A673 (cell line): ENCODE results near the gene OSGEP. TPM values are rescaled to one million over a fixed set of nuclear protein-coding genes. Genes with fewer than 3 reads are reported as not detected.

Source experiments
- Bru-seq: library from RNA; stranded (reverse); fragments of 400-500 nt; gene quantifications from one replicate; lab custom pipeline; 2021; lab: Mats Ljungman, UMichigan
- BruChase-seq, 2 experiments: library from RNA; stranded (reverse); fragments of 400-500 nt; gene quantifications; one replicate each; lab custom pipeline; 2021; lab: Mats Ljungman, UMichigan
- BruUV-seq: library from RNA; stranded (reverse); fragments of 400-500 nt; replicated peaks from 2 replicates; lab custom pipeline; 2021; lab: Mats Ljungman, UMichigan
- CTCF ChIA-PET: fragments of 300-600 bp; sonication (Branson Sonifier 250); formaldehyde crosslinking; loops from one replicate; lab custom pipeline; 2022; ENCODE audit warnings: antibody characterized with exemption; lab: Charles Lee
- POLR2A ChIA-PET: fragments of 300-600 bp; sonication (Branson Sonifier 250); formaldehyde crosslinking; loops from one replicate; lab custom pipeline; 2022; ENCODE audit warnings: antibody characterized with exemption; ENCODE audit not compliant: low non-redundant PET; lab: Charles Lee
- DNase-seq: peaks from one replicate; pipeline ENCODE4 v3.0.0-alpha.2; 2015; ENCODE audit warnings: low spot score
- H3K27ac ChIP-seq: fragments of 200-600 bp; sonication (generic); 2 replicates; pipeline ENCODE4 v1.5.1; 2016; ENCODE audit warnings: mixed run types, low read depth, mild to moderate bottlenecking, mixed read lengths, antibody characterized with exemption, low read length; ENCODE audit not compliant: poor library complexity, severe bottlenecking
- H3K27me3 ChIP-seq: fragments of 200-600 bp; sonication (generic); replicated peaks from 2 replicates; pipeline ENCODE4 v1.6.1; 2017; ENCODE audit warnings: mixed run types, low read depth, mild to moderate bottlenecking, mixed read lengths, antibody characterized with exemption, low read length; ENCODE audit not compliant: insufficient read depth, poor library complexity
- H3K36me3 ChIP-seq: fragments of 200-600 bp; sonication (generic); 2 replicates; pipeline ENCODE4 v1.6.1; 2016; ENCODE audit warnings: mixed run types, mild to moderate bottlenecking, mixed read lengths, antibody characterized with exemption, low read length; ENCODE audit not compliant: insufficient read depth, poor library complexity, severe bottlenecking
- H3K4me1 ChIP-seq: fragments of 200-600 bp; sonication (generic); 2 replicates; pipeline ENCODE4 v1.6.1; 2017; ENCODE audit warnings: mixed run types, mild to moderate bottlenecking, mixed read lengths, antibody characterized with exemption, low read length; ENCODE audit not compliant: insufficient read depth, poor library complexity, severe bottlenecking
- H3K4me3 ChIP-seq: fragments of 200-600 bp; sonication (generic); 2 replicates; pipeline ENCODE4 v1.5.1; 2016; ENCODE audit warnings: low read depth, mixed run types, mild to moderate bottlenecking, mixed read lengths, low read length; ENCODE audit not compliant: poor library complexity, severe bottlenecking
- H3K9me3 ChIP-seq: fragments of 200-600 bp; sonication (generic); 2 replicates; pipeline ENCODE4 v1.6.1; 2016; ENCODE audit warnings: mixed run types, low read depth, mild to moderate bottlenecking, mixed read lengths, antibody characterized with exemption, low read length; ENCODE audit not compliant: poor library complexity, severe bottlenecking
- CTCF ChIP-seq: fragments of 300-800, 200-600 bp; sonication (generic); conservative IDR thresholded peaks from 2 replicates; pipeline ENCODE4 v1.5.1; 2017; ENCODE audit warnings: low read depth, mild to moderate bottlenecking, antibody characterized with exemption, low read length, moderate library complexity, mixed read lengths
- EZH2 ChIP-seq: fragments of 200-600 bp; sonication (generic); IDR thresholded peaks from 2 replicates; pipeline ENCODE4 v1.6.1; 2017; ENCODE audit warnings: borderline replicate concordance, low read depth, mild to moderate bottlenecking, mixed read lengths, antibody characterized with exemption, low read length; ENCODE audit not compliant: poor library complexity, severe bottlenecking
- intact Hi-C: fragments of 100-400 bp; cut with micrococcal nuclease; formaldehyde crosslinking; loops from one replicate; pipeline ENCODE4 v1.10.0; 2022; ENCODE audit not compliant: unreplicated experiment
- long read RNA-seq: library from polyadenylated mRNA; stranded (forward); transcript quantifications from one replicate; pipeline ENCODE4 v2.0.0, GENCODE V29; 2022
- total RNA-seq: library from RNA; stranded (reverse); gene quantifications from 2 replicates; pipeline ENCODE4 v1.2.3, GENCODE V29; 2021

Gene OSGEP
- total RNA-seq (59.2 and 67.8 TPM in 2 replicates), Bru-seq, nascent RNA (percentile 90 among the genes with signal in this experiment), BruChase-seq, experiment 1, labeled RNA remaining after a 2-hour chase (percentile 90 among the genes with signal in this experiment), BruChase-seq, experiment 2, labeled RNA remaining after a 6-hour chase (percentile 85 among the genes with signal in this experiment)
- long read RNA-seq, transcript OSGEP-201 (11 exons, 2,002 nt), result major isoform, 47 of 59 reads
- long read RNA-seq, partial matches to known transcripts, result 0 of 59 reads
- long read RNA-seq, other reads (novel, unspliced or antisense), result 12 of 59 reads

GRCh38 chr14:20454516-20455354, at the start of gene OSGEP, which contains the start of gene APEX1:
OSGEP (minus strand) TSS chr14:20454812; CDS start chr14:20454683, 129 bp downstream.
APEX1 (plus strand) TSS chr14:20455226; CDS start chr14:20455646, 420 bp downstream.
- ChIA-PET POLR2A (interaction anchor here (0.5 to 1.4 kb wide), 2 partner anchors 50 to 229 kb away, joined by 3 read pairs; no protein-coding TSS in a partner anchor), CTCF (interaction anchor here (0.7 kb wide), 1 partner anchor 39 kb away, joined by 3 read pairs; no protein-coding TSS in a partner anchor)
- peak within 1 kb of the TSS; percentile 96 for H3K27ac ChIP-seq
- no peaks in the 10 kb centered on the region for H3K27me3 ChIP-seq
- H3K4me3 ChIP-seq, result peak within 1 kb of the TSS; percentile 82
- peak; percentile 99 for DNase-seq
- TF ChIP-seq EZH2 (no peak), CTCF (no peak)
- H3K4me1 ChIP-seq, result peaks cover 9% of the 10 kb centered on the region
- peaks cover 65% of the 10 kb centered on the region for H3K36me3 ChIP-seq
- H3K9me3 ChIP-seq, result no peaks in the 10 kb centered on the region
- BruUV-seq, result no TSS peak
- intact Hi-C loops, result loop anchor here (1.0 to 5.0 kb wide), 2 partner anchors 111 to 158 kb away; partner anchors contain the start of gene PARP2

GRCh38 chr14:20503898-20504297, 49.3 kb upstream of the OSGEP start:
- Histone ChIP-seq H3K27ac (no peak overlapping the region), H3K4me3 (no peak overlapping the region), H3K9me3 (no peaks in the 10 kb centered on the region), H3K27me3 (no peaks in the 10 kb centered on the region), H3K4me1 (no peaks in the 10 kb centered on the region), H3K36me3 (no peaks in the 10 kb centered on the region)
- intact Hi-C loops, result no loop called here
- TF ChIP-seq CTCF (no peak), EZH2 (no peak)
- BruUV-seq, result no TSS peak
- ChIA-PET POLR2A (no interaction called here), CTCF (no interaction called here)
- no peak for DNase-seq

DNA sequence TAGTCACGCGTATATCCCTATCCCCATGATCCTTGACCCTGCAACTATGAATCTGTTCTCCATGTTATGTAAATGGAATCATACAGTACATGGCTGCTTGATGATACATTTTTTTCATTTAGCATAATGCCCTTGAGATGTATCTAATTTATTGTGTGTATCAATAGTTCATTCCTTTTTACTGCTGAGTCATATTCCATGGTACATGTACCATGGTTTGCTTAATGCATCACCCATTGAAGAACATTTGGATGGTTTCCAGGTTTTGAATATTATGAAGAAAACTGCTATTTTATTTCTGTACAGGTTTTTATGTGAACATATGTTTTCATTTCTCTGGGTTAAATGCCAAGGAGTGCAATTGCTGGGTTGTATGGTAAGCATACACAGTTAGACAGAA, 46.7 kb upstream of the OSGEP start:
- H3K4me1 ChIP-seq, result no peaks in the 10 kb centered on the region
- BruUV-seq, result no TSS peak
- intact Hi-C loops, result no loop called here
- DNase-seq, result no peak
- TF ChIP-seq EZH2, result no peak
- no peak for TF ChIP-seq CTCF
- no peaks in the 10 kb centered on the region for H3K9me3 ChIP-seq
- no peaks in the 10 kb centered on the region for H3K27me3 ChIP-seq
- no peaks in the 10 kb centered on the region for H3K36me3 ChIP-seq
- POLR2A ChIA-PET, result no interaction called here
- H3K27ac ChIP-seq, result no peak overlapping the region
- no peak overlapping the region for H3K4me3 ChIP-seq
- CTCF ChIA-PET, result no interaction called here
